ENCODE data around the gene INTS6L.

INTS6L gene

GRCh38 chrX:135509885-135510284 is 10.6 kb upstream of the INTS6L start:
- H3K9me2 ChIP-seq (replicated peaks; ENCODE audit: low read depth, low read length), result no peaks in the 10 kb centered on the region
- H4K20me1 ChIP-seq (ENCODE audit: insufficient read depth, low read length, poor library complexity, severe bottlenecking), result no peaks in the 10 kb centered on the region

GRCh38 chrX:135512508-135513129 is 7.8 kb upstream of the INTS6L start:
- H3F3A ChIP-seq (ENCODE audit: low read depth), result no peaks in the 10 kb centered on the region
- no peak overlapping the region for H3K4me2 ChIP-seq (ENCODE audit: low read depth, low read length, poor library complexity, severe bottlenecking)
- H2AFZ ChIP-seq (ENCODE audit: low read length), result no peak overlapping the region
- H3K4me3 ChIP-seq (ENCODE audit: low read length, poor library complexity, severe bottlenecking), result no peak overlapping the region
- no peaks in the 10 kb centered on the region for H4K20me1 ChIP-seq (ENCODE audit: insufficient read depth, low read length, poor library complexity, severe bottlenecking)
- no peaks in the 10 kb centered on the region for H3K9me3 ChIP-seq (ENCODE audit: insufficient read depth, low read depth, low read length)
- no peaks in the 10 kb centered on the region for H3K9me2 ChIP-seq (replicated peaks; ENCODE audit: low read depth, low read length)
- no peak overlapping the region for H3K9ac ChIP-seq (ENCODE audit: low read depth, low read length, poor library complexity, severe bottlenecking)
- TF ChIP-seq, protein P1, sequence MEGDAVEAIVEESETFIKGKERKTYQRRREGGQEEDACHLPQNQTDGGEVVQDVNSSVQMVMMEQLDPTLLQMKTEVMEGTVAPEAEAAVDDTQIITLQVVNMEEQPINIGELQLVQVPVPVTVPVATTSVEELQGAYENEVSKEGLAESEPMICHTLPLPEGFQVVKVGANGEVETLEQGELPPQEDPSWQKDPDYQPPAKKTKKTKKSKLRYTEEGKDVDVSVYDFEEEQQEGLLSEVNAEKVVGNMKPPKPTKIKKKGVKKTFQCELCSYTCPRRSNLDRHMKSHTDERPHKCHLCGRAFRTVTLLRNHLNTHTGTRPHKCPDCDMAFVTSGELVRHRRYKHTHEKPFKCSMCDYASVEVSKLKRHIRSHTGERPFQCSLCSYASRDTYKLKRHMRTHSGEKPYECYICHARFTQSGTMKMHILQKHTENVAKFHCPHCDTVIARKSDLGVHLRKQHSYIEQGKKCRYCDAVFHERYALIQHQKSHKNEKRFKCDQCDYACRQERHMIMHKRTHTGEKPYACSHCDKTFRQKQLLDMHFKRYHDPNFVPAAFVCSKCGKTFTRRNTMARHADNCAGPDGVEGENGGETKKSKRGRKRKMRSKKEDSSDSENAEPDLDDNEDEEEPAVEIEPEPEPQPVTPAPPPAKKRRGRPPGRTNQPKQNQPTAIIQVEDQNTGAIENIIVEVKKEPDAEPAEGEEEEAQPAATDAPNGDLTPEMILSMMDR (conservative IDR thresholded peaks at IDR 0.05; ENCODE audit: low read length), result no peak
- no peak for TF ChIP-seq EZH2phosphoT487 (IDR thresholded peaks at IDR 0.05; ENCODE audit: borderline replicate concordance)
- no peaks in the 10 kb centered on the region for H3K36me3 ChIP-seq (ENCODE audit: insufficient read depth, low read length)
- H3K27me3 ChIP-seq (ENCODE audit: insufficient read depth, low read length, poor library complexity, severe bottlenecking), result no peaks in the 10 kb centered on the region
- no peaks in the 10 kb centered on the region for H3K4me1 ChIP-seq (ENCODE audit: insufficient read depth, low read length, poor library complexity, severe bottlenecking)
- H3K79me2 ChIP-seq (ENCODE audit: insufficient read depth, low read length), result no peaks in the 10 kb centered on the region

More at GRCh38 chrX:135509885-135510284, 10.6 kb upstream of the INTS6L start:
- no peak overlapping the region for H3K4me3 ChIP-seq (ENCODE audit: low read length, poor library complexity, severe bottlenecking)
- H2AFZ ChIP-seq (ENCODE audit: low read length), result no peak overlapping the region
- no peaks in the 10 kb centered on the region for H3K4me1 ChIP-seq (ENCODE audit: insufficient read depth, low read length, poor library complexity, severe bottlenecking)
- H3K36me3 ChIP-seq (ENCODE audit: insufficient read depth, low read length), result no peaks in the 10 kb centered on the region
- no peaks in the 10 kb centered on the region for H3F3A ChIP-seq (ENCODE audit: low read depth)
- H3K9me3 ChIP-seq (ENCODE audit: insufficient read depth, low read depth, low read length), result no peaks in the 10 kb centered on the region
- no peaks in the 10 kb centered on the region for H3K27me3 ChIP-seq (ENCODE audit: insufficient read depth, low read length, poor library complexity, severe bottlenecking)
- H3K9ac ChIP-seq (ENCODE audit: low read depth, low read length, poor library complexity, severe bottlenecking), result no peak overlapping the region
- H3K79me2 ChIP-seq (ENCODE audit: insufficient read depth, low read length), result no peaks in the 10 kb centered on the region
- no peak overlapping the region for H3K4me2 ChIP-seq (ENCODE audit: low read depth, low read length, poor library complexity, severe bottlenecking)
- no peak for TF ChIP-seq EZH2phosphoT487 (IDR thresholded peaks at IDR 0.05; ENCODE audit: borderline replicate concordance)
- TF ChIP-seq, protein P1 (conservative IDR thresholded peaks at IDR 0.05; ENCODE audit: low read length), result no peak

GRCh38 chrX:135513130-135513515 is 7.3 kb upstream of the INTS6L start:
- Histone ChIP-seq H3K9ac (ENCODE audit: low read depth, low read length, poor library complexity, severe bottlenecking) (no peak overlapping the region), H3K9me2 (replicated peaks; ENCODE audit: low read depth, low read length) (no peaks in the 10 kb centered on the region), H3K36me3 (ENCODE audit: insufficient read depth, low read length) (no peaks in the 10 kb centered on the region), H4K20me1 (ENCODE audit: insufficient read depth, low read length, poor library complexity, severe bottlenecking) (no peaks in the 10 kb centered on the region), H3K4me3 (ENCODE audit: low read length, poor library complexity, severe bottlenecking) (no peak overlapping the region), H2AFZ (ENCODE audit: low read length) (no peak overlapping the region), H3K27me3 (ENCODE audit: insufficient read depth, low read length, poor library complexity, severe bottlenecking) (no peaks in the 10 kb centered on the region), H3F3A (ENCODE audit: low read depth) (no peaks in the 10 kb centered on the region), H3K4me2 (ENCODE audit: low read depth, low read length, poor library complexity, severe bottlenecking) (no peak overlapping the region), H3K79me2 (ENCODE audit: insufficient read depth, low read length) (no peaks in the 10 kb centered on the region), H3K9me3 (ENCODE audit: insufficient read depth, low read depth, low read length) (no peaks in the 10 kb centered on the region), H3K4me1 (ENCODE audit: insufficient read depth, low read length, poor library complexity, severe bottlenecking) (no peaks in the 10 kb centered on the region)
- TF ChIP-seq, protein P1 (conservative IDR thresholded peaks at IDR 0.05; ENCODE audit: low read length), result no peak
- TF ChIP-seq EZH2phosphoT487 (IDR thresholded peaks at IDR 0.05; ENCODE audit: borderline replicate concordance), result no peak
